ENCODE measurements around the gene SORCS1.

SORCS1 gene

GRCh38 chr10:106913348-106913747, 251.2 kb downstream of the SORCS1 start:
- no peaks in the 10 kb centered on the region for H3K79me2 ChIP-seq (ENCODE audit: insufficient read depth, low read length)
- TF ChIP-seq CTCF (IDR thresholded peaks at IDR 0.05; ENCODE audit: low read length) = no peak
- TF ChIP-seq EZH2 (IDR thresholded peaks at IDR 0.05; ENCODE audit: borderline replicate concordance, low read length) = no peak
- H3K4me3 ChIP-seq (ENCODE audit: low read depth, low read length, poor library complexity, severe bottlenecking) = no peak overlapping the region
- no peaks in the 10 kb centered on the region for H3K9me2 ChIP-seq (ENCODE audit: low read depth, low read length)
- H3K27me3 ChIP-seq (ENCODE audit: insufficient read depth, low read length) = no peaks in the 10 kb centered on the region
- no peaks in the 10 kb centered on the region for H4K20me1 ChIP-seq (ENCODE audit: insufficient read depth, low read length)
- no peaks in the 10 kb centered on the region for H3K36me3 ChIP-seq (ENCODE audit: insufficient read depth, low read length)
- no peak overlapping the region for H3K9ac ChIP-seq (ENCODE audit: low read length)
- H3K4me1 ChIP-seq (ENCODE audit: insufficient read depth, low read length, severe bottlenecking) = no peaks in the 10 kb centered on the region
- no peaks in the 10 kb centered on the region for H3K9me3 ChIP-seq (ENCODE audit: low read length)
- H3F3A ChIP-seq (ENCODE audit: insufficient read depth, low read length) = no peaks in the 10 kb centered on the region
- no peak overlapping the region for H3K4me2 ChIP-seq (ENCODE audit: low read length)
- no peak overlapping the region for H2AFZ ChIP-seq (ENCODE audit: low read length)
- no peak overlapping the region for H3K27ac ChIP-seq (ENCODE audit: low read depth, low read length, poor library complexity, severe bottlenecking)

- H3K9me2 ChIP-seq (ENCODE audit: low read depth, low read length) = no peaks in the 10 kb centered on the region
- no peaks in the 10 kb centered on the region for H3K9me3 ChIP-seq (ENCODE audit: low read length)
- H2AFZ ChIP-seq (ENCODE audit: low read length) = no peak overlapping the region
- H3K4me1 ChIP-seq (ENCODE audit: insufficient read depth, low read length, severe bottlenecking) = no peaks in the 10 kb centered on the region
- no peak overlapping the region for H3K4me3 ChIP-seq (ENCODE audit: low read depth, low read length, poor library complexity, severe bottlenecking)
- no peak overlapping the region for H3K4me2 ChIP-seq (ENCODE audit: low read length)
- no peak overlapping the region for H3K27ac ChIP-seq (ENCODE audit: low read depth, low read length, poor library complexity, severe bottlenecking)
- no peaks in the 10 kb centered on the region for H3K79me2 ChIP-seq (ENCODE audit: insufficient read depth, low read length)
- no peaks in the 10 kb centered on the region for H3F3A ChIP-seq (ENCODE audit: insufficient read depth, low read length)
- no peaks in the 10 kb centered on the region for H3K36me3 ChIP-seq (ENCODE audit: insufficient read depth, low read length)
- TF ChIP-seq CTCF (IDR thresholded peaks at IDR 0.05; ENCODE audit: low read length) (no peak), EZH2 (IDR thresholded peaks at IDR 0.05; ENCODE audit: borderline replicate concordance, low read length) (no peak)
- no peak overlapping the region for H3K9ac ChIP-seq (ENCODE audit: low read length)
- H3K27me3 ChIP-seq (ENCODE audit: insufficient read depth, low read length) = no peaks in the 10 kb centered on the region
- no peaks in the 10 kb centered on the region for H4K20me1 ChIP-seq (ENCODE audit: insufficient read depth, low read length)
These were observed 253.4 kb downstream of the SORCS1 start for GRCh38 chr10:106911096-106911495.

- H3K4me2 ChIP-seq (ENCODE audit: low read length) = no peak overlapping the region
- H3K9me3 ChIP-seq (ENCODE audit: low read length) = no peaks in the 10 kb centered on the region
- H3K4me1 ChIP-seq (ENCODE audit: insufficient read depth, low read length, severe bottlenecking) = no peaks in the 10 kb centered on the region
- H3K9ac ChIP-seq (ENCODE audit: low read length) = no peak overlapping the region
- TF ChIP-seq EZH2 (IDR thresholded peaks at IDR 0.05; ENCODE audit: borderline replicate concordance, low read length) (no peak), CTCF (IDR thresholded peaks at IDR 0.05; ENCODE audit: low read length) (no peak)
- H3K4me3 ChIP-seq (ENCODE audit: low read depth, low read length, poor library complexity, severe bottlenecking) = no peak overlapping the region
- H3K36me3 ChIP-seq (ENCODE audit: insufficient read depth, low read length) = no peaks in the 10 kb centered on the region
- H3K9me2 ChIP-seq (ENCODE audit: low read depth, low read length) = no peaks in the 10 kb centered on the region
- no peaks in the 10 kb centered on the region for H3K79me2 ChIP-seq (ENCODE audit: insufficient read depth, low read length)
- H3F3A ChIP-seq (ENCODE audit: insufficient read depth, low read length) = no peaks in the 10 kb centered on the region
- H4K20me1 ChIP-seq (ENCODE audit: insufficient read depth, low read length) = no peaks in the 10 kb centered on the region
- no peak overlapping the region for H2AFZ ChIP-seq (ENCODE audit: low read length)
- H3K27ac ChIP-seq (ENCODE audit: low read depth, low read length, poor library complexity, severe bottlenecking) = no peak overlapping the region
- no peaks in the 10 kb centered on the region for H3K27me3 ChIP-seq (ENCODE audit: insufficient read depth, low read length)
These were observed 253.8 kb downstream of the SORCS1 start for GRCh38 chr10:106910666-106911065.
